Stimulated activated CD8-positive, alpha-beta memory T cell treated with anti-CD3 and anti-CD28 coated beads, Interleukin-4, amount 100 ng/mL, for 4 hours (primary cell): Measurements from ENCODE around the gene RPS26.
"Not testable (repeated sequence)": the region's sequence is repeated elsewhere in the genome, so short reads cannot be mapped to it uniquely, and the experiment has no call there.

Experiments
- DNase-seq, 2 donors: peaks; one replicate each; pipeline ENCODE4 v3.0.0-alpha.2; 2020; ENCODE audit warnings: low read depth in 2 of 2, low spot score in 1 of 2

Gene RPS26

GRCh38 chr12:56077966-56078365 lies 36.2 kb downstream of the RPS26 start:
- not testable (repeated sequence) for DNase-seq

GRCh38 chr12:56078427-56078826 lies 36.7 kb downstream of the RPS26 start:
- no peak for DNase-seq

- peak; percentile 7 to 11 for DNase-seq
These were observed 37.4 kb downstream of the RPS26 start for GRCh38 chr12:56078931-56079722.

- DNase-seq: peak; percentile 8 to 51
These were observed 38.2 kb downstream of the RPS26 start, which contains the start of gene ERBB3 for GRCh38 chr12:56079723-56080555. TSS of gene ERBB3 (plus strand) at chr12:56080165. CDS start at chr12:56080301, 136 bp downstream.

- DNase-seq: no peak
These were observed 38.9 kb downstream of the RPS26 start for GRCh38 chr12:56080556-56081138.

GRCh38 chr12:56081393-56082347 lies 40.0 kb downstream of the RPS26 start:
- DNase-seq: no peak

GRCh38 chr12:56082382-56082781 lies 40.7 kb downstream of the RPS26 start:
- no peak for DNase-seq

GRCh38 chr12:56082967-56083366 lies 41.2 kb downstream of the RPS26 start:
- no peak for DNase-seq

- DNase-seq: no peak
These were observed 43.3 kb downstream of the RPS26 start for GRCh38 chr12:56084958-56085543.

GRCh38 chr12:56086096-56086495 lies 44.4 kb downstream of the RPS26 start:
- no peak for DNase-seq

GRCh38 chr12:56086608-56087007 lies 44.9 kb downstream of the RPS26 start:
- DNase-seq: no peak

- no peak for DNase-seq
These were observed 45.5 kb downstream of the RPS26 start for GRCh38 chr12:56087220-56087619.
